A549 (cell line): ENCODE measurements around the gene CTU2. TPM values are rescaled to one million over a fixed set of nuclear protein-coding genes. Genes with fewer than 3 reads are reported as not detected.

Experiments used
- ATAC-seq, 2 experiments: fragments of 200-7000 bp in 1 of 2; fragments of >200 bp in 1 of 2; cut with Nextera tagmentation in 1 of 2; cut with Tn5 transposase in 1 of 2; 3 replicates each; pipeline versions ENCODE4 v1.8.0 to v1.9.1; 2018 to 2020; ENCODE audit warnings: mild to moderate bottlenecking in 1 of 2, moderate library complexity in 1 of 2
- CTCF ChIA-PET: fragments of 300-600 bp; sonication (Branson Sonifier 250); formaldehyde crosslinking; extraction: SDS; loops from one replicate; lab custom pipeline; 2021; ENCODE audit warnings: antibody characterized with exemption, inconsistent platforms; lab: Yijun Ruan, JAX
- POLR2A ChIA-PET: fragments of 350-600 bp; formaldehyde crosslinking; extraction: SDS; loops from one replicate; lab custom pipeline; 2021; ENCODE audit warnings: antibody characterized with exemption, inconsistent platforms; lab: Yijun Ruan, JAX
- DNase-seq, 2 experiments: peaks; one replicate each; pipeline versions ENCODE4 v3.0.0 to v3.0.0-alpha.2; 2011 to 2016; ENCODE audit warnings: low read depth in 1 of 2, low spot score in 1 of 2
- FAIRE-seq: peaks from 2 replicates; lab custom pipeline; 2011; peaks lifted over from hg19 to GRCh38; lab: Jason Lieb, UNC
- H3K27ac ChIP-seq, 2 experiments: fragments of >200 bp; sonication (Bioruptor Twin); formaldehyde crosslinking; 3 replicates each; pipeline ENCODE4 v1.5.1; 2016 to 2017
- H3K4me1 ChIP-seq: fragments of >200 bp; sonication (Bioruptor Twin); formaldehyde crosslinking; 3 replicates; pipeline ENCODE4 v1.6.1; 2016
- H3K4me2 ChIP-seq: fragments of >200 bp; sonication (Bioruptor Twin); formaldehyde crosslinking; 3 replicates; pipeline ENCODE4 v1.6.1; 2016
- H3K4me3 ChIP-seq: fragments of >200 bp; sonication (Bioruptor Twin); formaldehyde crosslinking; 3 replicates; pipeline ENCODE4 v1.5.1; 2016
- H3K9me3 ChIP-seq: fragments of >200 bp; sonication (Bioruptor Twin); formaldehyde crosslinking; 3 replicates; pipeline ENCODE4 v1.6.1; 2016
- CHD4 ChIP-seq: fragments of 200-600 bp; sonication (generic); IDR thresholded peaks from 2 replicates; pipeline ENCODE4 v1.6.1; 2016; ENCODE audit warnings: antibody characterized with exemption, mild to moderate bottlenecking, borderline replicate concordance
- FOSB ChIP-seq: fragments of 250-450 bp; sonication (Bioruptor Pico); IDR thresholded peaks from 2 replicates; pipeline ENCODE4 v1.5.0; 2020; ENCODE audit warnings: mild to moderate bottlenecking, moderate library complexity
- FOSL2 ChIP-seq, 2 experiments: fragments of 450-650 bp in 1 of 2; fragments of >200 bp in 1 of 2; sonication (Bioruptor Twin) in 1 of 2; formaldehyde crosslinking; IDR thresholded peaks; 2 replicates each; pipeline versions ENCODE4 v1.5.0 to v1.6.1; 2016 to 2020; ENCODE audit warnings: mild to moderate bottlenecking in 1 of 2, moderate library complexity in 1 of 2
- GATA3 ChIP-seq: IDR thresholded peaks from 2 replicates; pipeline ENCODE4 v1.6.1; 2012; ENCODE audit warnings: borderline replicate concordance
- HOXA7 ChIP-seq: fragments of 250-450 bp; sonication (Bioruptor Pico); IDR thresholded peaks from 2 replicates; pipeline ENCODE4 v1.5.0; 2020; ENCODE audit warnings: mild to moderate bottlenecking, moderate library complexity
- HOXB5 ChIP-seq: fragments of 250-450 bp; sonication (Bioruptor Pico); IDR thresholded peaks from 2 replicates; pipeline ENCODE4 v1.5.0; 2020; ENCODE audit warnings: mild to moderate bottlenecking, moderate library complexity
- KDM1A ChIP-seq: fragments of 200-600 bp; sonication (generic); IDR thresholded peaks from 2 replicates; pipeline ENCODE4 v1.6.1; 2016; ENCODE audit warnings: low read depth, mild to moderate bottlenecking
- MYC ChIP-seq: IDR thresholded peaks from 2 replicates; pipeline ENCODE4 v1.6.1; 2012; ENCODE audit warnings: mild to moderate bottlenecking, inconsistent platforms, low read length, improper control_type of control experiment, borderline replicate concordance
- RAD21 ChIP-seq, 2 experiments: fragments of >200 bp in 1 of 2; sonication (Bioruptor Twin) in 1 of 2; formaldehyde crosslinking in 1 of 2; IDR thresholded peaks in 1 of 2; conservative IDR thresholded peaks in 1 of 2; 2 replicates in 1 of 2; 3 replicates in 1 of 2; pipeline ENCODE4 v1.6.1; 2012 to 2018; ENCODE audit warnings: inconsistent platforms in 1 of 2
- SMC3 ChIP-seq: fragments of >200 bp; sonication (Bioruptor Twin); formaldehyde crosslinking; IDR thresholded peaks from 3 replicates; pipeline ENCODE4 v1.6.1; 2018; ENCODE audit warnings: inconsistent platforms
- WGBS: methylation state at CpG from one replicate; pipeline ENCODE4 v1.1.6; 2017; ENCODE audit errors: missing lambda C conversion rate; 5-methylcytosine and 5-hydroxymethylcytosine counted together
- polyA plus RNA-seq, 4 experiments: library from polyadenylated mRNA; depleted of rRNA in 3 of 4; stranded (reverse); fragments of >200 nt; fragmentation: RNase III in 1 of 4; extraction: RNeasy Plus Mini Kit Qiagen cat#74134 plus additional on column Dnase treatment in 1 of 4; gene quantifications; 2 replicates in 3 of 4; 3 replicates in 1 of 4; pipeline ENCODE4 v1.2.3, GENCODE V29; 2011 to 2017
- TF ChIP-seq, protein P1 (sequence below): fragments of 150-350 bp; IDR thresholded peaks from 2 replicates; pipeline ENCODE4 v1.6.1; 2014; ENCODE audit warnings: low read depth, mild to moderate bottlenecking, low read length
- TF ChIP-seq, protein P2 (sequence below): fragments of >200 bp; sonication (Bioruptor Twin); formaldehyde crosslinking; IDR thresholded peaks from 3 replicates; pipeline ENCODE4 v1.6.1; 2016
- TF ChIP-seq, protein P3 (sequence below): fragments of >200 bp; sonication (Bioruptor Twin); formaldehyde crosslinking; IDR thresholded peaks from 3 replicates; pipeline ENCODE4 v1.5.1; 2016

The CTU2 gene
- polyA plus RNA-seq, 2 of the 4 experiments (the other 2 are of a cell fraction): 16.4 to 21.8 TPM

DNA sequence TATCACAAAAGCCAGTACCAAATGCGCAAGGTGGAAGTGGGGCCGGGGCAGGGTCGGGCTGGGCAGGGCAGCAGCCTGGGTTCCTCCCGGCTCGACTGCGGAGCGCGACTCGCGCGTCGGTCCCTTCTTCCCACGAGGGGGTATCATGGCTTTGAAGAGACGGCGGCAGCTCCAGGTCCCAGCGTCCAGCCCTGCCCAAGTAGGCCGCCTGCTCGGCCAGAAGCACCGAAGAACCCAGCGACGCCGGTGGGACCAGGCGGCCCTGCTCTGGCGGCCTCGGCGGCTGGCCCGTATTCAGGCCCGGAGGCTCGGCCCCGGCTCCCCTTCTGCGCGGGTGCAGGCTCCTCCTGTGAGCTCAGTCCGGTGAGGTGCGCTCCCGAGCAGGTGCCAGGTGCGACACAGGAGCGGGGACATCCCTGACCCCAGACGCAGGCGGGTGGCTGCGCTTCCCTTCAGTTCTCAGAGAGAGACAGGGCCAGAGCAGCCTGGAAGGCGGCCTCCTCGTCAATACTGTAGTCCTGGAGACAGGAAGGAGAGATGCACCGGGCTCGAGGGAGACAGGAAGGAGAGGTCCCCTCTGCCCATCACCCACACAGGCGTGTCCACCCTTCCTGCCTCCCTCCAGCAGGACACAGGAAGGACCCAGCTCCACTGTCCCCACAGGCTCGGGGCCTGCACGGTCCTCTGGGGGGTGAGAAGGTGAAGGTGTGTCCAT, 9.0 kb upstream of the CTU2 start:
- POLR2A ChIA-PET: no interaction called here
- TF ChIP-seq CHD4: no peak
- TF ChIP-seq, protein P1, sequence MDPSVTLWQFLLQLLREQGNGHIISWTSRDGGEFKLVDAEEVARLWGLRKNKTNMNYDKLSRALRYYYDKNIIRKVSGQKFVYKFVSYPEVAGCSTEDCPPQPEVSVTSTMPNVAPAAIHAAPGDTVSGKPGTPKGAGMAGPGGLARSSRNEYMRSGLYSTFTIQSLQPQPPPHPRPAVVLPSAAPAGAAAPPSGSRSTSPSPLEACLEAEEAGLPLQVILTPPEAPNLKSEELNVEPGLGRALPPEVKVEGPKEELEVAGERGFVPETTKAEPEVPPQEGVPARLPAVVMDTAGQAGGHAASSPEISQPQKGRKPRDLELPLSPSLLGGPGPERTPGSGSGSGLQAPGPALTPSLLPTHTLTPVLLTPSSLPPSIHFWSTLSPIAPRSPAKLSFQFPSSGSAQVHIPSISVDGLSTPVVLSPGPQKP: no peak
- TF ChIP-seq KDM1A: no peak
- TF ChIP-seq, protein P2, sequence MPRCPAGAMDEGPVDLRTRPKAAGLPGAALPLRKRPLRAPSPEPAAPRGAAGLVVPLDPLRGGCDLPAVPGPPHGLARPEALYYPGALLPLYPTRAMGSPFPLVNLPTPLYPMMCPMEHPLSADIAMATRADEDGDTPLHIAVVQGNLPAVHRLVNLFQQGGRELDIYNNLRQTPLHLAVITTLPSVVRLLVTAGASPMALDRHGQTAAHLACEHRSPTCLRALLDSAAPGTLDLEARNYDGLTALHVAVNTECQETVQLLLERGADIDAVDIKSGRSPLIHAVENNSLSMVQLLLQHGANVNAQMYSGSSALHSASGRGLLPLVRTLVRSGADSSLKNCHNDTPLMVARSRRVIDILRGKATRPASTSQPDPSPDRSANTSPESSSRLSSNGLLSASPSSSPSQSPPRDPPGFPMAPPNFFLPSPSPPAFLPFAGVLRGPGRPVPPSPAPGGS: no peak
- TF ChIP-seq FOSB: no peak
- no peak for TF ChIP-seq MYC
- TF ChIP-seq, protein P3, sequence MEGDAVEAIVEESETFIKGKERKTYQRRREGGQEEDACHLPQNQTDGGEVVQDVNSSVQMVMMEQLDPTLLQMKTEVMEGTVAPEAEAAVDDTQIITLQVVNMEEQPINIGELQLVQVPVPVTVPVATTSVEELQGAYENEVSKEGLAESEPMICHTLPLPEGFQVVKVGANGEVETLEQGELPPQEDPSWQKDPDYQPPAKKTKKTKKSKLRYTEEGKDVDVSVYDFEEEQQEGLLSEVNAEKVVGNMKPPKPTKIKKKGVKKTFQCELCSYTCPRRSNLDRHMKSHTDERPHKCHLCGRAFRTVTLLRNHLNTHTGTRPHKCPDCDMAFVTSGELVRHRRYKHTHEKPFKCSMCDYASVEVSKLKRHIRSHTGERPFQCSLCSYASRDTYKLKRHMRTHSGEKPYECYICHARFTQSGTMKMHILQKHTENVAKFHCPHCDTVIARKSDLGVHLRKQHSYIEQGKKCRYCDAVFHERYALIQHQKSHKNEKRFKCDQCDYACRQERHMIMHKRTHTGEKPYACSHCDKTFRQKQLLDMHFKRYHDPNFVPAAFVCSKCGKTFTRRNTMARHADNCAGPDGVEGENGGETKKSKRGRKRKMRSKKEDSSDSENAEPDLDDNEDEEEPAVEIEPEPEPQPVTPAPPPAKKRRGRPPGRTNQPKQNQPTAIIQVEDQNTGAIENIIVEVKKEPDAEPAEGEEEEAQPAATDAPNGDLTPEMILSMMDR: no peak
- TF ChIP-seq FOSL2 (IDR thresholded peaks at IDR 0.05): no peak
- TF ChIP-seq FOSL2 (CRISPR knock-in tag; IDR thresholded peaks at IDR 0.05): no peak
- Histone ChIP-seq H3K9me3 (no peaks in the 10 kb centered on the region), H3K4me3 (no peak overlapping the region), H3K27ac (no peak overlapping the region), H3K4me2 (no peak overlapping the region), H3K4me1 (no peaks in the 10 kb centered on the region)
- DNase-seq (no peak), ATAC-seq (no peak), FAIRE-seq (no peak)
- CTCF ChIA-PET: interaction anchor here (0.8 to 1.8 kb wide), 3 partner anchors 22 to 78 kb away, joined by 3 to 5 read pairs (median 4); no protein-coding TSS in a partner anchor
- 95% methylated on average over 39 of the region's 47 CpGs for WGBS

DNA sequence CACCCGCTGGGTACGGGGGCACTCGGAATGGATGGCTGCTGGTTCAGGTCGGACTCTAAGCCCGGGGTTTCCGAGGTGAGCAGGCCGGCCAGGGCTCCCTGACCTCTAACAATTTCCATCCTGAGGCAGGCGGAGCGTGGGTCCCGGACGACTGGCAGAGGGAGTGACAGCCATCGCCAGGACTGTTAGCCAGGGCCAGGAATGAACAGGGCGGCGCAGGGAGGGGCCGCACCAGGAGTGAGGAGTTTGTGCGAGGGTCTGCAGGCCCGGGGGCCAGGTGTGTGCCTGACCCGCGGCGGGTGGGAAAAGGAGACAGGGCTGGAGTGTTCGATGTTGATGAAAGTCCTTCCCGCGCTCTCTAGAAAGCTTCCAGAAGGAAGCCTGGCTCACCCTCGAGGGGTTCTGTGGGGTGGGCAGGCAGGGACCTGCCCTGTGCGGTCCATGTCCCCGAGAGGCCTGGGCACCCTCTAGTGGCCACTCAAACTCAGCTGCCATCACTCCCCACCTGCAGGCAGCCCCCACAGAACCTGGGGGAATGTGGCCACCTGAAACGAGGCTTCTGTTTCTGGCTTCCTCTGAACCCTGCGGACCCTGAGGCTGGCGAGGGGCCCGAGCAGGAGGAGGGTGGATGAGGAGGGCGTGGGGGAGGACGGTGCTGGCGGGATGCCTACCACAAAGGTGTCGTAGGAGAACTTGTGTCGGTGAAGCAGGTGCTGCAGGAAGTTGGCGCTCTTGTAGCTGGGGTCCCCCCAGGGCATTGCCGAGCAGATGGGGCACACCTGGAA, 8.3 kb upstream of the CTU2 start:
- ChIA-PET CTCF (interaction anchor here (0.6 to 1.7 kb wide), 4 partner anchors 10 to 120 kb away, joined by 3 to 5 read pairs (median 3); no protein-coding TSS in a partner anchor), POLR2A (no interaction called here)
- FAIRE-seq (no peak), DNase-seq (no peak), ATAC-seq (peak in 1 of 2 experiments; percentile 71; a peak in 3 of 6 replicates)
- Histone ChIP-seq H3K4me1 (no peaks in the 10 kb centered on the region), H3K27ac (no peak overlapping the region), H3K4me2 (no peak overlapping the region), H3K4me3 (no peak overlapping the region), H3K9me3 (no peaks in the 10 kb centered on the region)
- 91% methylated on average over 31 of the region's 37 CpGs for WGBS
- TF ChIP-seq, protein P3: peak; percentile 37
- TF ChIP-seq HOXB5 (CRISPR knock-in tag) (no peak), GATA3 (no peak), SMC3 (0 out of 3 replicates have a peak, but pooled peaks have one; percentile 10), HOXA7 (CRISPR knock-in tag) (no peak), RAD21 (conservative IDR thresholded peaks at IDR 0.05 in 1 of 2, IDR thresholded peaks at IDR 0.05 in 1 of 2) (peak; percentile 21 to 41; a peak in 2 of 5 replicates)
